ENCODE measurements around the gene GMDS. TPM values are rescaled to one million over a fixed set of nuclear protein-coding genes. Genes with fewer than 3 reads are reported as not detected.

Gene GMDS
- total RNA-seq, 4 donors from 2014 or later = 8.7 to 23.1 (median 18.4) TPM

GRCh38 chr6:1737463-1738311 lies 507.7 kb downstream of the GMDS start:
- DNase-seq (ENCODE audit: low spot score in 2 of 2) = no peak

DNA sequence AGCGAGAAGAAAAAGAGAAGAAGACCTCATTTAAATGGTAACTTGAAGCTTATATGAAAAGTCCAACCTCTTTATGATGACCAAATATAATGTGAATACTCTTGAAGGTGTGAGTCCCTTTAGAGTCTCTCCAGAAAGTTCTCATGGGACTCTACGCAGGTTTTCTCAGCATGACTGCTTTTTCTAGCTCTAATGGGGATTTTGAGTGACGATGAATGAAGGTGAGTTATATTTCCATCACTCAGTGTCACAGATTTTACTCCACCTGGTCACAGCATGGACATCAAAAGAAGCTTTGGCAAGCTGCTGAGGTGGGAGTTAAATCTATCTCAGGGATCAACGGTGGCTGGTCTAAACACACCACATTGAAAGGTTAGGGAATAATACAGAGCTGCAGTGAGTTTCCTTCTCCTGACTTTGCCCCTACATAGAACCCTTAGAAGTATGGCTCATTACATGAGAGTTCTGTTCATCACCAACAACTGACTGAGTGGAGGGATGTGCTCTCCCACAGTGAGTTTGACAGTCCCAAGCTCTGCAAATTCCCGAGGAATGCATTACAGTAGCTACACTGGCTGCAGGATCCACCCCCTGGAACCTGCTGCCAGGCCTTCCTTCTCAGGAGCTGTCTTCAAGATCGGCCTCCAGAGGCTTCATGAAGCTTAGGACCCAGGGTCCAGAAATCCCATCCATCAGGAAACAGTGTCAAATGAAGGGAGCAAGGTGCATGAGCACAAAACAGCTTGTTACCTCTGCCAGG lies 508.9 kb downstream of the GMDS start:
- H3K4me3 ChIP-seq (ENCODE audit: low read depth, poor library complexity, severe bottlenecking) = no peak overlapping the region
- 80 to 82% methylated on average over 6 of the region's 6 CpGs for WGBS, 2 donors
- intact Hi-C loops (cut with DNase I; ENCODE audit: low total_unique reads) = no loop called here
- TF ChIP-seq CTCF (IDR thresholded peaks at IDR 0.05) (no peak), POLR2A (IDR thresholded peaks at IDR 0.05) (no peak)
- no peak for DNase-seq (ENCODE audit: low spot score in 2 of 2)

More at GRCh38 chr6:1737463-1738311, 507.7 kb downstream of the GMDS start:
- TF ChIP-seq POLR2A (IDR thresholded peaks at IDR 0.05) (no peak), CTCF (IDR thresholded peaks at IDR 0.05) (peak in 1 of 3 donors; percentile 69)
- H3K4me3 ChIP-seq (ENCODE audit: low read depth, poor library complexity, severe bottlenecking) = no peak overlapping the region
- intact Hi-C loops (cut with DNase I; ENCODE audit: low total_unique reads) = no loop called here
- 84 to 98% methylated on average over 6 of the region's 6 CpGs for WGBS, 2 donors

- intact Hi-C loops (cut with DNase I; ENCODE audit: low total_unique reads) = no loop called here
- no peak overlapping the region for H3K4me3 ChIP-seq (ENCODE audit: low read depth, poor library complexity, severe bottlenecking)
- no peak for DNase-seq (ENCODE audit: low spot score in 2 of 2)
- TF ChIP-seq POLR2A (IDR thresholded peaks at IDR 0.05) = no peak
- TF ChIP-seq CTCF (IDR thresholded peaks at IDR 0.05) = no peak
- WGBS, 2 donors = 84 to 86% methylated on average over 6 of the region's 6 CpGs
These were observed 510.1 kb downstream of the GMDS start for GRCh38 chr6:1735239-1735803.

- TF ChIP-seq CTCF (IDR thresholded peaks at IDR 0.05) = no peak
- no peak for TF ChIP-seq POLR2A (IDR thresholded peaks at IDR 0.05)
- WGBS, 2 donors = 61 to 78% methylated on average over 3 of the region's 3 CpGs
- H3K4me3 ChIP-seq (ENCODE audit: low read depth, poor library complexity, severe bottlenecking) = no peak overlapping the region
- intact Hi-C loops (cut with DNase I; ENCODE audit: low total_unique reads) = no loop called here
- no peak for DNase-seq (ENCODE audit: low spot score in 2 of 2)
These were observed 514.5 kb downstream of the GMDS start for GRCh38 chr6:1730882-1731281.

DNA sequence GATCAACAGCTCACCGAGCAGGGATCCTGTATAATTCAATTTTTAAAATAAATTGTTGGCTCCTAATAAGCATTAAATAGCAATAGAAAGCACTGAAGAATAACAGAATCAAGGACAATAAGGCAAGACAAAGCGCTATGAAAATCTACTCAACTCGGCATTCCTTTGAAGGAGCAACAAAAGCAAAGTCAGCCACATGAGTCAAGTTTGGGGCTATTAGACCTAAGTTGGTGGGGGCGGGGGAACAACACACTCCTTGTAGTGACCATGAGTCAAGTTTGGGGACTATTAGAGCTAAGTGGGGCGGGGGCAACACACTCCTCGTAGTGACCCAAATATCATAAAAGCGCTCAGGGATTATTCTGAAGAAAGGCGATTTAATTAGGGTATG lies 515.7 kb downstream of the GMDS start:
- WGBS, 2 donors = 82 to 85% methylated on average over 8 of the region's 8 CpGs
- no peak overlapping the region for H3K4me3 ChIP-seq (ENCODE audit: low read depth, poor library complexity, severe bottlenecking)
- intact Hi-C loops (cut with DNase I; ENCODE audit: low total_unique reads) = no loop called here
- no peak for TF ChIP-seq CTCF (IDR thresholded peaks at IDR 0.05)
- TF ChIP-seq POLR2A (IDR thresholded peaks at IDR 0.05) = no peak
- no peak for DNase-seq (ENCODE audit: low spot score in 2 of 2)
